UCSD-AML1 (cell line): ENCODE data around the gene CLDN18.

ENCODE experiments used
- DNase-seq: peaks from one replicate; lab custom pipeline; 2025; ENCODE audit not compliant: unreplicated experiment; lab: John Stamatoyannopoulos, UW

Gene CLDN18

GRCh38 chr3:138023754-138024153, 13.8 kb downstream of the CLDN18 start:
- DNase-seq, result no peak

GRCh38 chr3:138025553-138025952, 15.6 kb downstream of the CLDN18 start:
- no peak for DNase-seq

- DNase-seq, result no peak
Observed at GRCh38 chr3:138027821-138028220, 17.9 kb downstream of the CLDN18 start.

GRCh38 chr3:138030734-138031280, 20.8 kb downstream of the CLDN18 start:
- no peak for DNase-seq

- no peak for DNase-seq
Observed at GRCh38 chr3:138031536-138031935, 21.6 kb downstream of the CLDN18 start.

- DNase-seq, result no peak
Observed at GRCh38 chr3:138032567-138032966, 22.6 kb downstream of the CLDN18 start.

- DNase-seq, result no peak
Observed at GRCh38 chr3:138033202-138033691, 23.3 kb downstream of the CLDN18 start.

GRCh38 chr3:138034918-138035317, 25.0 kb downstream of the CLDN18 start:
- no peak for DNase-seq

GRCh38 chr3:138036572-138036971, 26.6 kb downstream of the CLDN18 start:
- DNase-seq, result no peak

- DNase-seq, result no peak
Observed at GRCh38 chr3:138038725-138039462, 28.9 kb downstream of the CLDN18 start.

GRCh38 chr3:138042043-138042442, 32.1 kb downstream of the CLDN18 start:
- no peak for DNase-seq

- DNase-seq, result no peak
Observed at GRCh38 chr3:138043266-138044029, 33.5 kb downstream of the CLDN18 start.

GRCh38 chr3:138046085-138046484, 36.1 kb downstream of the CLDN18 start:
- DNase-seq, result no peak

- DNase-seq, result no peak
Observed at GRCh38 chr3:138046955-138047354, 37.0 kb downstream of the CLDN18 start.

GRCh38 chr3:138047596-138048158, 37.7 kb downstream of the CLDN18 start:
- no peak for DNase-seq

GRCh38 chr3:138049157-138049919, 39.4 kb downstream of the CLDN18 start:
- no peak for DNase-seq

GRCh38 chr3:138051947-138052802, 42.2 kb downstream of the CLDN18 start:
- peak; percentile 27 for DNase-seq

GRCh38 chr3:138054057-138054456, 44.1 kb downstream of the CLDN18 start:
- DNase-seq, result no peak

- no peak for DNase-seq
Observed at GRCh38 chr3:138057384-138057783, 47.4 kb downstream of the CLDN18 start.

GRCh38 chr3:138059261-138059660, 49.3 kb downstream of the CLDN18 start:
- DNase-seq, result no peak
